AG08396 (cell line): ENCODE data around the gene KLC3.

ENCODE experiments used
- DNase-seq: peaks from one replicate; pipeline ENCODE4 v3.0.0; 2012; ENCODE audit warnings: low spot score, mixed read lengths

The KLC3 gene

DNA sequence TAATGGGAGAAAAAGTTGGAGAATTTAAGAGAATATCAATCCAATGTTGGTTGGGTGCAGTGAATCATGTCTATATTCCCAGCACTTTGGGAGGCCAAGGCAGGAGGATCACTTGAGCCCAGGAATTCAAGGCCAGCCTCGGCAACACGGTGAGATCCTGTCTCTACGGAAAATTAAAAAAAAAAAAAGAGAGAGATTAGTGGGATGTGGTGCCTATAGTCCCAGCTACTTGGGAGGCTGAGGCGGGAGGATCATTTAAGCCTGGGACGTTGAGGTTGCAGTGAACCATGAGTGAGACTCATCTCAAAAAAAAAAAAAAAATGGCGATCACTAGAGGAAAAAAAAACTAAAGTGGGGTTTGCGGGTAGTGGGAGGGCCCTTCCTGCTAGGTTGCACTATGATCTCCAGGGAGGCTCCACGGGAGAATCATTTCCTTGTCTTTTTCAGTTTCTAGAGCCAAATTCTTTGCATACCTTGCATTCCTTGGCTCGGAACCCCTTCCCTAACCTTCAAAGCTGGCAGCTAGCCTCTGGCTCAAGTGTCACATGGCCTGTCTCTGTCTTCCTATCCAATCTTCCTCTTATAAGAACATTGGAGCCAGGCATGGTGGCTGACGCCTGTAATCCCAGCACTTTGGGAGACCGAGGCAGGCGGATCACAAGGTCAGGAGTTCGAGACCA lies 35.6 kb downstream of the KLC3 start:
- DNase-seq, result peak; percentile 81

DNA sequence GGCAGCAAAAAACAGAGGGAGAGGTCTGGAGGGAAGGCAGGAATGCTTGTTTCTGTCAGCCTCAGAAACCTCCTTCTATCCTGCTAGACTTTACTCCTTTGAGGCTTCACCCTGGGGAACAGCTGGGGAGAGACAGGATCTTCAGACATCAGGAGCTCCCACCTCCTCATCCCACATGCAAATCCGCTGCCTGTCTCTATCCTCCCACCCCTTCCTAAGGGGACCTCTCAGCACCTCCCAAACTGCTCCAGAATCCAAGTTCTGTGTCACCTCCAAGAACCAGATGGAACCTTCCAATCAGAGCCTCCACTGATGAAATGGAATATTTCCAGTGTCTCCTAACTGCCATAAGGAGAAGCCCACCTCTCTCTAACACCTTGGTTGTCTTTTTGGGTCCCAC lies 39.6 kb downstream of the KLC3 start:
- no peak for DNase-seq

DNA sequence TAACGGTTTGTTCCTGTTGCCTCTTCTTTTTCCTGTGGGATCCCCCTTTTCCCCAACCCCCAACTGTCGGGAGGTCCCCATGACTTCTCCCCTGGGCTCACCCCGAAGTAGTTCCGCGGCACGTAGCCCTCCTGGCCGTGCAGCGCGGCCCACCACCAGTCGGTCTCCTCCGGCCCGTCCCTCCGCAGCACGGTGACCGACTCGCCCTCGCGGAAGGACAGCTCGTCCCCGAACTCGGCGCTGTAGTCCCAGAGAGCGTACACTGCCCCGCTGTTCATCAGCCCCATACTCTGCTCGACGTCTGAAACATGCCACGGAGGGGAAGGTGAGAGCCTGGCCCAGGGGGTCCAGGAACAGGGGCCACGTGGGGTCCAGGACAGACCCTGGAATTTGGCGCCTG lies 41.9 kb downstream of the KLC3 start:
- no peak for DNase-seq

DNA sequence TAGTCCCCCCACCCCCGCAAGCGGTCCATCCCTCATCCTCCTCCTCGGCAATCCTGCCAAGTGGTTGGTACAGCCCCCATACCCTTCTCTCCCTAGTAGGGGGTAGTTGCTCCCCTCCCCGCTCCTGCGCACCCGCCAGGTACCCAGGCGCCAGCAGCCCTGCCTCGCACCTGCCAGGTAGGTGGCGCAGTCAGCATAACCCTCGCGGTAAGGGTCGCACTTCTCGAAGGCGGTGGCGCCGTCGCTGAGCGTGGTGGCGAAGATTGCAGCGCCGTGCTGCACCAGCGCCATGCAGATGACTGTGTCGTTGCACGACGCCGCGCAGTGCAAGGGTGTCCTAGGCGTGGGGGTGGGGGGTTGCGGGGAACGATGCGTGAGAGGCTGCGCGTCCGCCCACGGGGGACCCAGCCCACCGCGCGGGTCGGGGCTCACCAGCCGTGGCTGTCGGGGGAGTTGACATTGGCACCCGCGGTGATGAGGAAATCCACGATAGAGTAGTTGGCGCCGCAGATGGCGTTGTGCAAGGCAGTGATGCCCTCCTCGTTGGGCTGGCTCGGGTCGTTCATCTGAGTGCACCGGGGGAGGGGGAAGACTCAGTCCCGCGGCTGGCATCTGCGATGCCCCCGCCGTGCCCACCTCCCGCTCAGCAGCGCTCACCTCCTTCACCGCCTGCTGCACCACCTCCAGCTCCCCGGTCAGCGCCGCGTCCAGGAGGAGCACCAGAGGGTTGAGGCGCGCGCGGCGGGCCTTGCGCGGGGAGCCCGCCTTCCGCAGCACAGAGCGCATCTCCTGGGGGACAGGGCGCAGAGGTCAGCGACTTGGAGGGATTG lies 45.1 kb downstream of the KLC3 start:
- no peak for DNase-seq

DNA sequence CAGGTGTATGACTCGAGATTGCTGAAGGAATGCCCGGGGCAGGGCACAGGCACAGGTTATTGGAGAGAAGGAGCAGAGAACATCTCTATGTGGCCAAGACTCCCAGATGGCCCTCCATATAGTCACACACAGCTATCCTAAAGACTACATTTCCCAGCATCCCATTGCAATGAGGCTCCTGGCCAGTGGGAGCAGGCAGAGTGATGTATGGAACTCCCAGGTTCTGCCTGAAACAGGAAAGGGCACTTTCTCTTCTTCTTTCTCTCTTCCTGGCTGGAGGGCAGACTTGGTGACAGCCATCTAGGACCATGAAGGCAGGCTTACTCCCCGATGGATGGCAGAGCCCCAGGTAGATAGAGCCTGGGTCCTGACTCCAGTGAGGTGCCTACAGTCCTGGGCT lies 50.8 kb downstream of the KLC3 start:
- peak; percentile 46 for DNase-seq

DNA sequence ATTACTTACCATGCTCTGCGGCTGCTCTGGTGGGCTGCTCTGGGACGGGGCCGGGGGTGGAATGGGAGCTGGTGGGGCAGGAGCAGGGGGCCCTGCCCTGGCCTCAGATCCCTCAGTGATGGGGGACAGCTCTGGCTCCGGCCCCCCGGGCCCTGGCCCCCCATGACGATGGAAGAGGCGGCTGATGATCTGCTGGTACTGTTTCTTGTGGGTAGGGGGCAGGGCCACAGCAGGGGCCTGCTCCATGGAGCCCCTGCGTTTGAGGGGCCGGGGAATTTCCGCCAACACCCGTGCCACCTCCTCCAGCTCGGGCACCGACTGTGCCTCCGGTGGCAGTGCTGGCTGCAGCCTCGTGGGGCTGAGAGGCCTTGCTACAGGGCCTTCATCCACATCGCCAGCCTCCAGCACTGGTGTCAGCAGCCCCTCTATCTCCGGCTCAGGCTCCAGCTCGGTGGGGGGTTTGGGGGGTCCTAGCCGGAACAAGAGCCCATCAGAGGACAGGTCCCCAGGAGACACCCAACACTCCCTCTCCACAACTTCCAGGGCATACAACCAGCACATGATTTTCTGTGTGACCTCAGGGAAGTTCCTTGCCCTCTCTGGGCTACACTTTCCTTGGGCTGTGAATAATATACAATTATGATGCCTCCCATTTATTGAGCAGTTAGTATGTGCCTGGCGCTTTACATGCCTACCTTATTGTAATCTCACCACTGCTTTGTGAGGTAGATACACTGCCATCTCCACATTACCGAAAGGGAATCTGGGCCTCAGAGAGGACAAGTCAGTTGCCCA lies 51.5 kb downstream of the KLC3 start:
- no peak for DNase-seq

DNA sequence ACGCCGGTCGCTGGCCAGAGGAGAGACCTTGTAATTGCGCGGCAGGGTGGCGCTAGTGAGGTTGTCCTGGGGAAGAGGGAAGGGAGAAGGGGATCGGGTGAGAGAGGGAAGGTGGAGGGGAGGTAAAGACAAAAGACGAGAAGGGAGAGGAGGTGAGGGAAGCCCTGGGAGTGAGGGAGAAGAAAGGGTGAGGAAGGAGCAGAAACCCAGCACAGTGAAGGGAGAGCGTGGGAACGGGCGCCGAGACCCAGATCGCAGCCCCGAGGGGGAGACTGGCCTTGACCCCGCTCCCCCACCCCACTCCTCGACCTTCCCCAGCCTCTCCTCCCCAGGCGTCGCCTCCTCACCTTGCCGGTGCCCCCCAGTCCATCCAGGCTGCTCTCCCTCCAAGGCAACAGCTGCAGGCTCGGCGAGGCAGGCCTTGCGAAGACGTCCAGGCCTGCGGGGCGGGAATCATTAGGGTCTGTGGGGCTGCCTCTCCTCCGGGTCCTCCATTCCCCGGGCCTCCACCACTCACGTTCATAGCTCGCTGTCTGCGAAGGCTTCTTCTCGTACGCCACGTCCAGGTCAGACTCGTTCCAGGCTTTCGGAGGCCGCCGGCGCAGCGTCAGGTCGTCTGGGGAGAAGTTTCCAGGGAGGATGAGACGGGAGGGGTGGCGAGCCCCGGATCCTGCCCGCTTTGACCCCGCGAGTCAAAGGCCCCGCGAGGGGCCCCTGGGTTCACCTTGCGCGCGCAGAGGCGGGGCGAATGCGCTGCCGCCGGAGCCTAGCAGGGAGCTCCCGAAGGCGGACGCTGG lies 55.5 kb downstream of the KLC3 start:
- DNase-seq, result no peak

DNA sequence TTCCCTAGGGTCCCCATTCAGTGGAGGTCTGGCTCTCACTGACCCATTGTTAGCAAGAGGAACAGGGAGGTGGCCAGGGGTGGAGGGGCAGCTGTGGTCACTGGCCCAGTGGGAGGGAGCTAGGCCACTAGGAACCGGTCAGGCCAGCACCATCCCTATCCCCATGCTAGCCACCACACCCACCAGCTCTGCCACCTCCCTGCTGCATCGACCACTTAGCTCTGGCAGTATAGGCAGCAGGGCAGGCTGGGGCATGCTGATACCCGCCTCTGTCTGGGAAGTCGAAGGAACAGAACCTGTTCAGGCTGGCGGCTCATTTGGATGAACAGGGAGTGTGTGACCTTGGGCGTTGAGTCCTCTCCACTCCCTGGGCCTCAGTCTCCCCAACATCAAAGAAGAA lies 59.6 kb downstream of the KLC3 start:
- no peak for DNase-seq
